HepG2 (cell line): Measurements from ENCODE around the gene FDXACB1. TPM values are rescaled to one million over a fixed set of nuclear protein-coding genes. Genes with fewer than 3 reads are reported as not detected.

Source experiments
- MED13 ChIP-seq: sonication (generic); formaldehyde crosslinking; IDR thresholded peaks from 2 replicates; pipeline ENCODE4 v1.5.0; 2020; ENCODE audit warnings: missing genetic modification reagents
- MEF2D ChIP-seq: sonication (generic); formaldehyde crosslinking; IDR thresholded peaks from 2 replicates; pipeline ENCODE4 v1.5.1; 2020; ENCODE audit warnings: mild to moderate bottlenecking, missing genetic modification reagents
- SATB2 ChIP-seq: sonication (generic); formaldehyde crosslinking; IDR thresholded peaks from 2 replicates; pipeline ENCODE4 v1.5.0; 2020; ENCODE audit warnings: missing genetic modification reagents
- TOE1 ChIP-seq: sonication (generic); formaldehyde crosslinking; IDR thresholded peaks from 2 replicates; pipeline ENCODE4 v1.4.0; 2020; ENCODE audit warnings: mild to moderate bottlenecking, missing genetic modification reagents
- ZNF564 ChIP-seq: sonication (generic); formaldehyde crosslinking; IDR thresholded peaks from 2 replicates; pipeline ENCODE4 v1.8.1; 2023; ENCODE audit warnings: mild to moderate bottlenecking, missing genetic modification reagents
- polyA plus RNA-seq, 8 experiments: library from polyadenylated mRNA; depleted of rRNA in 3 of 8; stranded (reverse) in 7 of 8; unstranded in 1 of 8; fragments of >200 nt; fragmentation: Illumina TruSeq in 4 of 8; extraction: Trizol in 4 of 8; gene quantifications; 2 replicates each; pipeline versions ENCODE4 v1.2.1 to v1.2.3, GENCODE V29; 2011 to 2016; ENCODE audit warnings: low read depth in 4 of 8, missing spikeins in 1 of 8, mixed read lengths in 1 of 8; ENCODE audit not compliant: insufficient read depth in 1 of 8
- total RNA-seq, 5 experiments: library from RNA; depleted of rRNA; stranded (reverse); fragments of >200 nt; fragmentation: Illumina TruSeq; extraction: Trizol; gene quantifications; 2 replicates each; pipeline ENCODE4 v1.2.3, GENCODE V29; 2016; ENCODE audit warnings: low read depth in 1 of 5
- TF ChIP-seq, protein P1 (sequence below): sonication (generic); formaldehyde crosslinking; IDR thresholded peaks from 2 replicates; pipeline ENCODE4 v1.4.0; 2020; ENCODE audit warnings: missing genetic modification reagents, borderline replicate concordance
- TF ChIP-seq, protein P2 (sequence below): sonication (generic); formaldehyde crosslinking; IDR thresholded peaks from 2 replicates; pipeline ENCODE4 v1.5.0; 2020; ENCODE audit warnings: missing genetic modification reagents
- TF ChIP-seq, protein P3 (sequence below): sonication (generic); formaldehyde crosslinking; IDR thresholded peaks from 2 replicates; pipeline ENCODE4 v1.4.0; 2020; ENCODE audit warnings: missing genetic modification reagents
- TF ChIP-seq, protein P4 (sequence below): sonication (generic); formaldehyde crosslinking; IDR thresholded peaks from 2 replicates; pipeline ENCODE4 v1.8.1; 2023; ENCODE audit warnings: mild to moderate bottlenecking, missing genetic modification reagents

Gene FDXACB1
- total and polyA plus RNA-seq, 2 of the 13 experiments (the other 11 are each of a cell fraction or from before 2014, with no cell fraction given), result 1.1 to 3.4 TPM

DNA sequence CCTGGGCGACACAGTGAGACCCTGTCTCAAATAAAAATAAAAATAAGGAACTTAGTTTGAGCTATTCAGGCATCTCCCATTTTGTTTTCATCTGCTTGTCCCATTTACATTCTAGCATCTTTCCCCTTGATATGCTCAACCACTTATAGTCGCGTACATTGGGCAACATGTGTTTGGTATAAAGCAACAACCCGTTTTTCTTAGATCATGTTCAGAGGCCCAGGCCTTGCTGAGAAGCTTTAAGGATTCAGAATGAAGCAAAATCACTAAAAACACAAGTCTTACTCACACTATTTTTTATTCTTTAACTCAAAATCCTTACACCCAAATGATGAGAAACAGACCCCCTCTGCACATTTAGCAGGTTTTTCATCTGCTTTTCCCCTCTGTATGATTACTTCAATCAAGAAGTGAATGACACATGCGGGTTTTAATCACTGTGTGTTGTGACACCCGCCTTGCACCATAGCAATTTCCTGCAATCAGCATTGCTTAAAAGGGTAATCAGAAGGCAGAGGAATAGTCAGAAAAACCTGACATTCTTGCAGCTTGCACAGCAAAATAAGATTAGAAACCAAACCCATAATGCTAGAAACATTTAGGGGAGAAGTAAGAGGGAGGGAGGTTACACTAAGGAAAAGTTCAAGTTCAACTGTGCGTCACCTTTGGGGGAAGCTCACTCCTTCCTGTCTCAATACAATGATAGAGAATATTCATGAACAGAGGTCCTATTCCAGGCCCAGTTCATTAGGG is 33.5 kb downstream of the FDXACB1 start (continued):
- TF ChIP-seq, protein P1, sequence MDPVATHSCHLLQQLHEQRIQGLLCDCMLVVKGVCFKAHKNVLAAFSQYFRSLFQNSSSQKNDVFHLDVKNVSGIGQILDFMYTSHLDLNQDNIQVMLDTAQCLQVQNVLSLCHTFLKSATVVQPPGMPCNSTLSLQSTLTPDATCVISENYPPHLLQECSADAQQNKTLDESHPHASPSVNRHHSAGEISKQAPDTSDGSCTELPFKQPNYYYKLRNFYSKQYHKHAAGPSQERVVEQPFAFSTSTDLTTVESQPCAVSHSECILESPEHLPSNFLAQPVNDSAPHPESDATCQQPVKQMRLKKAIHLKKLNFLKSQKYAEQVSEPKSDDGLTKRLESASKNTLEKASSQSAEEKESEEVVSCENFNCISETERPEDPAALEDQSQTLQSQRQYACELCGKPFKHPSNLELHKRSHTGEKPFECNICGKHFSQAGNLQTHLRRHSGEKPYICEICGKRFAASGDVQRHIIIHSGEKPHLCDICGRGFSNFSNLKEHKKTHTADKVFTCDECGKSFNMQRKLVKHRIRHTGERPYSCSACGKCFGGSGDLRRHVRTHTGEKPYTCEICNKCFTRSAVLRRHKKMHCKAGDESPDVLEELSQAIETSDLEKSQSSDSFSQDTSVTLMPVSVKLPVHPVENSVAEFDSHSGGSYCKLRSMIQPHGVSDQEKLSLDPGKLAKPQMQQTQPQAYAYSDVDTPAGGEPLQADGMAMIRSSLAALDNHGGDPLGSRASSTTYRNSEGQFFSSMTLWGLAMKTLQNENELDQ (CRISPR knock-in tag), result no peak
- TF ChIP-seq SATB2 (no peak), MEF2D (CRISPR knock-in tag) (no peak), MED13 (CRISPR knock-in tag) (no peak), ZNF564 (CRISPR knock-in tag) (no peak), TOE1 (CRISPR knock-in tag) (no peak)
- TF ChIP-seq, protein P2, sequence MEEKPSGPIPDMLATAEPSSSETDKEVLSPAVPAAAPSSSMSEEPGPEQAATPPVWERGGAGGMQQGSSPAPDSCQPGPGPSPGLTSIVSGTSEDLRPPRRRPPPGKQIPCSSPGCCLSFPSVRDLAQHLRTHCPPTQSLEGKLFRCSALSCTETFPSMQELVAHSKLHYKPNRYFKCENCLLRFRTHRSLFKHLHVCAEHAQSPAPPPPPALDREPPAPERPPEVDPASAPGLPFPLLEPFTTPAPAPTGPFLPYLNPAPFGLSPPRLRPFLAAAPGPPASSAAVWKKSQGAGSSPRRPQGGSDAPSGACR (CRISPR knock-in tag), result no peak
- TF ChIP-seq, protein P3, sequence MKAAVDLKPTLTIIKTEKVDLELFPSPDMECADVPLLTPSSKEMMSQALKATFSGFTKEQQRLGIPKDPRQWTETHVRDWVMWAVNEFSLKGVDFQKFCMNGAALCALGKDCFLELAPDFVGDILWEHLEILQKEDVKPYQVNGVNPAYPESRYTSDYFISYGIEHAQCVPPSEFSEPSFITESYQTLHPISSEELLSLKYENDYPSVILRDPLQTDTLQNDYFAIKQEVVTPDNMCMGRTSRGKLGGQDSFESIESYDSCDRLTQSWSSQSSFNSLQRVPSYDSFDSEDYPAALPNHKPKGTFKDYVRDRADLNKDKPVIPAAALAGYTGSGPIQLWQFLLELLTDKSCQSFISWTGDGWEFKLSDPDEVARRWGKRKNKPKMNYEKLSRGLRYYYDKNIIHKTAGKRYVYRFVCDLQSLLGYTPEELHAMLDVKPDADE (CRISPR knock-in tag), result no peak
- TF ChIP-seq, protein P4, sequence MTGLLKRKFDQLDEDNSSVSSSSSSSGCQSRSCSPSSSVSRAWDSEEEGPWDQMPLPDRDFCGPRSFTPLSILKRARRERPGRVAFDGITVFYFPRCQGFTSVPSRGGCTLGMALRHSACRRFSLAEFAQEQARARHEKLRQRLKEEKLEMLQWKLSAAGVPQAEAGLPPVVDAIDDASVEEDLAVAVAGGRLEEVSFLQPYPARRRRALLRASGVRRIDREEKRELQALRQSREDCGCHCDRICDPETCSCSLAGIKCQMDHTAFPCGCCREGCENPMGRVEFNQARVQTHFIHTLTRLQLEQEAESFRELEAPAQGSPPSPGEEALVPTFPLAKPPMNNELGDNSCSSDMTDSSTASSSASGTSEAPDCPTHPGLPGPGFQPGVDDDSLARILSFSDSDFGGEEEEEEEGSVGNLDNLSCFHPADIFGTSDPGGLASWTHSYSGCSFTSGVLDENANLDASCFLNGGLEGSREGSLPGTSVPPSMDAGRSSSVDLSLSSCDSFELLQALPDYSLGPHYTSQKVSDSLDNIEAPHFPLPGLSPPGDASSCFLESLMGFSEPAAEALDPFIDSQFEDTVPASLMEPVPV (CRISPR knock-in tag), result no peak
